Activated effector memory CD4-positive, alpha-beta T cell treated with anti-CD3 and anti-CD28 coated beads, Interleukin-2, amount 50 U/mL, for 16 hours (primary cell): ENCODE measurements around the gene CACNA1I.
A peak's percentile ranks its signal among the peaks of the same experiment; 100 is the strongest.

ENCODE experiments used
- DNase-seq: peaks from one replicate; pipeline ENCODE4 v3.0.0-alpha.2; 2020

The CACNA1I gene

DNA sequence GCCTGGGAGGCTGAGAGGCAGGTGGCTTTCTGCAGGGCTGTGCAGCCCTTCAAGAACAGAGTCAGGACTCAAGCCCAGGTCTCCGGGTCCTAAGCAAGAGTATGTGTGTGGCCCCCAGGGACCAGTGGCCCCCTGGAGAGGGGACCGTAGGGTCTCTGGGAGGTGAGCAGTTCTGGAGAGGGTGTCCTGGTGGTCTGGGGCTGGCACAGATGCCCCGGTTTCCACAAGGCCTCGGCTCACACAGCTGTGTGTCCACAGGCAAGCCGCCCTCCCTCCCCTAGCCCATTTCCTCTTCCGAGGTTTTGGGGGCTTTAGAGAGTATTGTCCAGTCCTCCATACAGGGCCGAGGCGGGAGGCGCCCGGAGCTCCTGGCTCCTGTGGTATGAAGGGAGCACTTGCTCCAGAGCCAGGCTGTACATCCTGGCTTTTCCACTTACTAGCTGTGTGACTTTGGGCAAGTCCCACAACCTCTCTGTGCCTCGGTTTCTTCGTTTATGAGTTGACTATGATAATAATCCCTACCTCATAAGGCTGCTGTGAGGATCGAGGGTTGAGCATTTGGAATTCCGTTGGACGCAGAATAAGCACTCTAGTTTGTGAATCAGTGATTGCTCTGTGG lies 34.6 kb upstream of the CACNA1I start:
- DNase-seq: no peak

GRCh38 chr22:39536711-39537110 lies 33.8 kb upstream of the CACNA1I start:
- no peak for DNase-seq

DNA sequence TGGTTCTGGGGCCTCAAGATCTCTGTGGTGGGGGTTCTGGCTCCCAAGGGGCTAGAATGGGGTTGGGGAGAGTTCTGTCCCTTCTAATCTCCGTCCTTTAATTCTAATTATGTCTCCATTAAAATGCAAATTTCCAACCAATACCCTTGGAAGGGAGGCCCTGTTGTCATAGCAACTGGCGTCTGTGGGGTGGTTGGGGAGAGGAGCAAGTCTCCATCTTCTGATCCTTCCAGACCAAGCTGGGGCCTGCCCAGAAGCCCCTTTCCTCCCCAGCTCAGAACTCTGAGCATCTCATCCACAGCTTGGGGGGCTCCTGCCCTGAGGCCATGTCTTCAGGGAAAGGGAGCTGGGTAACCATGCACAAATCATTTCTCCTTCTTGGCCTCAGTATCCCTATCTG lies 32.6 kb upstream of the CACNA1I start:
- no peak for DNase-seq

DNA sequence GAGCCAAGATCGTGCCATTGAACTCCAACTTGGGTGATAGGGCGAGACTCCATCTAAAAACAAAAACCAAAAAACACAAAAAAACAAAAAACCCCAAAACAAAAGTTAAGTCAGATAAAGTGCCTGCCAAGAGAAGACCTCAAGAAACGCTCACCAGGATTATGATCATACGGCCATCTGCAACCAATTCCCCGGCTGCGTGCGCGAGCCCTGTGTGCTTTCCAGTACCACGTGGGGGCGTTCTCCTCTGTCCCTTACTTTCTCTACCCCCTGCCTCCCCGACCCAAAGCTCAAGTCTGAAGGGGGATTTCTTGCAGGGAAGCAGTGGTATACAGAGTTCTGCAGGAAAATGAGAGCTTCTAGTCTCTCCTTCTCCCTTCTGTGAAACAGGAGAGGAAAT lies 27.5 kb upstream of the CACNA1I start:
- no peak for DNase-seq

GRCh38 chr22:39545386-39546365 lies 24.9 kb upstream of the CACNA1I start:
- peak; percentile 90 for DNase-seq

DNA sequence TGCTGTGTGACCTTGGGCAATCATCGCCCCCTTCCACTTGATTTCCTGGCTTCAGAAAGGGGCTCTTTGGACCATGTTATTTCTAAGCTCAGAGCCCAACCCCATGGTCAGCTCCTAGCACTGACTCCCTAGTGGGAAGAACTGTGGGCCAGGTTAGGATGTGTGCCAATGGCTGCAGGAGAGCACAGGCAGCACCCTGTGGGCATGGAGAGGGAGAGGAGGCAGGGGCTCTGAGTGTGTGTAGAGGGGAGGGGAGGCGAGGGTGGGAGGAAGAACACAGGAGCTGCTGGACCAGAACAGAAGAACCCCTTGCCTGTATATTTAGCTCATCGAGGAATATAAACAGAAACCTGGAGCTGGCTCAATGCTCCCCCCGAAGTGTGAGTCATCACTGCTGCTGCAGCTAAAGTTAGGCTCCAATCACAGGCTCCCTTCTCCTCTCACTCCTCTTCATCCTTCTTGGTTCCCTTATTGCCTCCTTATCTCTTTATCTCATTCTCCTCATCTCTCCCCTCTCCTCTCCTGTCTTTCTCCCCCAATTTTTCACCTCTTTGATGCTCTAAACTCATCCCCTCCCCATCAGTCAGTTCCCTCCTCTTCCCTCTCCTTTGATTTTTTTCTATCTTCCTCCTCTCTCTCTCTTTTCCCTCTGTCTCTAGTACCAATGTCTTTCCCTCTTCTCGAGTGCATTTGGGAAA lies 23.5 kb upstream of the CACNA1I start:
- no peak for DNase-seq

GRCh38 chr22:39547587-39547947 lies 23.0 kb upstream of the CACNA1I start:
- DNase-seq: no peak

DNA sequence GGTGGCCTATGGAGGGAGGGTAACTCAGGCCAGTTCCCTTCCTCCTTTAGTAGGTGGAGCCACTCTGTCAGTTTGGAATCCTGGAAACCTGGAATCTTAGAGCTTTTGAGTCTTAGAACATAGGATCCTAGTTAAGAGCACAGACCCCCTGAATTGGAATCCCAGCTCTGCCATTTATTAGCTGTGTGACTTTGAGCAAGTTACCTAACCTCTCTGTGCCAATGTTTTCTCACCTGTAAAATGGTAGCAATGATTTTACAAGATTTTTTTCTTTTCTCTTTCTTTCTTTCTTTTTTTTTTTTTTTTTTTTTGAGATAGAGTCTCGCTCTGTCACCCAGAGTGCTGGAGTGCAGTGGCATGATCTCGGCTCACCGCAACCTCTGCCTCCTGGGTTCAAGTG lies 17.1 kb upstream of the CACNA1I start:
- DNase-seq: no peak

DNA sequence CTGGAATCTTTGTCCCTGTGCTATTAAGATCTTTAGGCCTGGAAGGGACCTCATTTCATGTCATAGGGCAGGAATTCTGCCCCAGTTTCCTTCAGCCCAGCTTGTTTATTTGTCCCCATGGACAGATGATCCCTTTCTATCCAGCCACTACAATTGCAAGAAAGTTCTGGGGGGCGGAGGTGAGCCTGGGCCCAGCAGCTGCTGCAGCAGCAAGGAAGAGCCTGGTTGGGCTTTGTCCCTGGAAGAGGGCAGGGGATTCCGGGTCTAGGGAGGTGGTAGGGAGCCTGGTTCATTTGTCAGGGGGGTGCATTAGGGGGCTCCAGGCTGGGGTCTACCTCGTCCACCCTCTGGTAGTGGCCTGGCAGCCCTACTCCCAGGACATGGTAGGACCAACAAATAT lies 16.4 kb upstream of the CACNA1I start:
- DNase-seq: no peak

DNA sequence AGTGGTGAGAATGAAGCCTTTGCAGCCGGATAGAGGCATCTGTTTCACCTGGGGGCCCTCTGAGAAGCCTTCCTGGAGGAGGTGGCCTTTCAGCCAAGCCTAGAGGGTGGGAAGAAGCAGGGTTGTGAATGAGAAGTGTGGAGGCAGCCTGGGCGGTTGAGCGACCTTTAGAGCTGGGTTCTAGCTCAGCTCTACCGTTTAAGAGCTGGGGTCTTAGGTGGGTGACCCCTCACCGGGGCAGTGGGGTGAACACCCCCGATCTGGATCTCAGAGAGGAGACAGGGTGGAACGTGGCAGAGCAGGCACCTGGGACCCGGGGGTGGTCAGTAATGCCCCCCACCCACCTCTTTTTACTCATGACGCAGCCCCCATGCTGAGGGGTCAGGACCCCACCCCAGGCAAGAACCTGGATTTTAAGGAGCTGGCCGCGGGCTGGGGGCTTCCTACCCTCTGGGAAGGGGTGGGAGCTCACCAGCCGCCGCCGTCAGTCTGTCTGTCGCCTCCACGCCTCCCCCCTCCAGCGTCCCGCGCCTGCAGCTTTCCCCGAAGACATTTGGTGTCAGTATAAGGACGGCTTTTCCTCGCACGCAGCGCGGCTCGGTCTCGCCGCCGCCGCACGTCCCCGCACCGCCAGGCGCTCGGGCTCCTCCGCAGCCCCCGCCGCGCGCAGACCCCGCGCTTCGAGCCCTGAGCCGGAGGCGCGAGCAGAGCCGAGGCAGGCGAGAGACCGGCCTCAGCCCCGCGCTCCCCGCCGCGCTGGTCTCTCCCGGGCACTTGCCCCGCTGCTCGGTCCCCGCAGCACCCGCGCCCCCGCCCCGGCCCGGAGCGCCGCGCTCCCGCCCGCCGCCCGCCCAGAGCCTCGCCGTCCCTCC lies 13.3 kb upstream of the CACNA1I start:
- DNase-seq: peak; percentile 78

DNA sequence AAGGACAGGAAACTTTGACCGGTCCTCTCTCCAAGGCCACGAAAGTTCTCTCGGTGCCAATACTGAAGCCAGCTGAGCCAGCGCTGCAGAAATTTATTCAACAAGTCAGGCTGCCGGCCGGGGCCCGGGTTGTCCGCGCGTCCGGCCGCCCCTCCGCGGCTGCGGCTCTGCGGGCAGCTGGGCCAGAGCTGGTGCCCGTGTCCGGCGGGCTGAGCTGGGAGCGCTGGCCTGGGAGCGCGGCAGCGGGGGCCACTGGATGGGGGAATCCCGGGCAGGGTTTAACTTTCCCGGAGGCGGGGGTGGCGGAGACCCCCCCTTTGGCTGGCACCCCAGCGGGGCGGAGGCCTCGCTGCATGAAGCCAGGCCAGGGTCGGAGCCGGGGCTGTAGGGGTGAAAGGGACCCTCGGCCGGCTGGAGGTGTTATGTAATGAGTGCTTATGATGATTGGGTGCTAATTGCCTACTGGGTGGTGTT lies 12.3 kb upstream of the CACNA1I start:
- no peak for DNase-seq

GRCh38 chr22:39558950-39559349 lies 11.6 kb upstream of the CACNA1I start:
- DNase-seq: no peak

- DNase-seq: no peak
Measured at GRCh38 chr22:39559456-39560105, 11.0 kb upstream of the CACNA1I start.

DNA sequence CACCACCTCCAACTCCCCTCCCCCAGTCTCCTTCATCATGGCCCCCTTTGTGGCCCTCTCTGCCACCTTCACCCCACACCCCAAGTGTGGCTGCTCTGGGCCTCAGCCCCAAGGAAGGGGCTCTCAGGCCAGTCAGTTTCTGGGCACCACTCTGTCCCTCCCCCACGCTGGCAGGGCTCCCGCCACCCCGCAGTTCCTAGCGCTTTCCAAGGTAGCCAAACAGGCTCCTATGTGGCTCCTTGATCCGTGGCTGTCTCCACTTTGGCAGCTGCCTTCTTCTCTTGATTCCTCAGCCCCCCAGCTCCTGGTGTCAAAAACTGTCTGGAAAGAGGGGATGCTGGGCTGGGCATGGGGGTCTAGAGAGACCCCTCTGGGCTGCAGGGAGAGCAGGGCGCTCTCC lies 10.4 kb upstream of the CACNA1I start:
- DNase-seq: no peak

DNA sequence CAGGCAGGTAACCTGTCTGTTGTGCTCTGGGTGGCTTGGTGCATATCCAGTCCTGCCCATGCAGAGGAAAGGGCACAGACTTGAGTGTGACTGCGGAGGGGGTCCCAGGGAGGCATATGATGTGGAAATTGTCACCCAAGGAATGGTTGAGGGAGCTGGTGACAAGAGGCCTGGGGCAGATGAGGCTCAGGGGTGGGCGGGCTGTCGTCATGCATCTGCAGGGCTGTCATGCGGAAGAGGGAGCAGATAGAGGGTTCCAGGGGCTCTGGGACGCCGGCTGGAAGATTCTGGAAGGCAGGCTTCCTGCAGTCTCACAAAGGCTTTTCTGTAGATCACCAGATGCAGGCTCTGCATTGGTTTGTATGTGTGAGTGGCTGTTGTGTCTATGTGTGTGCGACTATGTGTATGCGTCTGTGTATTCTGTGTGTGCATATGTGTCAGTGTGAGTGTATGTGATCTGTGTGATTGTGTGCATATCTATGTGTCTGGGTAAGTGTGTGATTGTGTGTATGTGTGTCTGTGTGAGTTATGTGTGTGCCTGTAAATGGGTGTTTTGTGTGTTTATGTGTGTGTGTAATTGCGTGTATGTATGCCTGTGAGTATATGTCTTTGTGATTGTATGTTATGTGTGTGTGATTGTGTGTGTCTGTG lies 7.6 kb upstream of the CACNA1I start:
- no peak for DNase-seq

- no peak for DNase-seq
Measured at GRCh38 chr22:39563571-39564428, 6.8 kb upstream of the CACNA1I start.

GRCh38 chr22:39565414-39565944 lies 5.1 kb upstream of the CACNA1I start:
- no peak for DNase-seq

DNA sequence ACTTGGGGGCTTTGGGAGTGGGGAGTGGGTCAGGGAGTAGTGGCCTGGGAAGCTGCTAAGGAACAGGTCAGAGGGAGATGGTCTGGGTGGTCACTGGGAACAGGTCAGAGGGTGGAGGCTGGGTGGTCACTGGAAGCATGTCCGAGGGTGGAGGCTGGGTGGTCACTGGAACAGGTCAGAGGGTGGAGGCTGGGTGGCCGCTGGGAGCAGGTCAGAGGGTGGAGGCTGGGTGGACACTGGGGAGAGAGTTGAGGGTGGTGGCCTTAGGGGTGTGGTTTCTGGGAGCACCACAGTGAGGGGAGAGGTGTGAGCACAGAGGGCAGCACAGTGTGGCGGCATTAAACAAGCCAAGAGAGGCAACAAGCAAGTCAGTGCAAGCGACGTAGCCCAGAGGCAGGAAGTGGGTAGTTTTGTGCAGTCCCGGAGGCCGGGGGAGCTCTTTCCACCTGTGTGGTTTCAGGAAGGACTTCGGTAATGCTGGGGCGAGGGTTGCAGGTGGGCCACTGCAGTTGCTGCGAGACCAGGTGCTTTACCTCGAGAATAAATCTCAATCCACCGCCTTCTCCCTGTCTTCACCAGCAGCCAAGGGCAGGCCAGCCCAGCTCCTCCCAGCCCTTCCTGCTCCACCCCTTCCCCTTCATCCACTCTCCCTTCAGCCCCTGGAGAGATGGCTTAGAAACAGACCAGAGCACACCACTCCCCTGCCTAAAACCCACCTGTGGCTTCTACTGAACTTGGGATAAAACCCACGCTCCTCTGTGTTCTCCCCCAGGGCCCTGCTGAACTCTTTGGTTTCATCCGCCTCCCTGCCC lies 3.2 kb upstream of the CACNA1I start:
- DNase-seq: peak; percentile 77

DNA sequence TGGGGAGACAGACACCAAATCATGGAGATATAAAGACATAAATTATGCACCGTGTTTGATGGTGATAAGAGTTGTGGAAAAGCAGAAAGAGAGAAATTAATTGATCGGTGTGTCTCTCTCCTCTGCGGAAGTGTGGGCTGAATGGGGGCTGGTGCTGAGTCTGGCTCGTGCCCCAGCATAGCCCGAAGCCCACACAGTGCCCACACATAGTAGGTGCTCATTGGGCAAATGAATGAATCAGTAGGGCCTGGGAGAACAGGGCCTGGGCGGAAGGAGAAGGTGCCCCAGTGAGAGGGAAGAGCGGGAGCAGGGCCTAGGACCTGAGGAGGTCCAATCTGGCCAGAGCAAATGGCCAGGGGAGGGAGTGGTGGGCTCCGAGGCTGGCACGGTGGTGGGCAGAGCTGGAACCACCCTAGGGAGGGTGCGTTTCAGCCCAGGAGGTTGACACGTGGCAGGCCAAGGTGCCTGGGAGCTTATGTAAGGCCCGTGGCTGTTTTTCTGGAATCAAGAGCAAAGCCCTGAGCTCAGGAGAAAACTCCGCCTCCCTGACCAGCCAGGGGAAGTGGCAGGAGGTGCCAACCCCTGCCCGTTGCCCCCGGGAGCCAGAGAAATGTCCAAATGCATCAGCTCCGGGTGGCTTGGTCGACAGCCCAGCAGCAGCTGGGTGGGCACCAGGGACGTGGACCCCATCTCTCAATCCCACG lies 2.1 kb upstream of the CACNA1I start:
- DNase-seq: no peak
